GM12801 (cell line): ENCODE measurements around the gene MACROD2.

Experiments used
- TF ChIP-seq, protein P1 (sequence below): IDR thresholded peaks from one replicate; pipeline ENCODE4 v1.5.1; 2011; ENCODE audit warnings: control low read depth; ENCODE audit not compliant: insufficient read length; ENCODE audit errors: extremely low read depth

MACROD2 gene

DNA sequence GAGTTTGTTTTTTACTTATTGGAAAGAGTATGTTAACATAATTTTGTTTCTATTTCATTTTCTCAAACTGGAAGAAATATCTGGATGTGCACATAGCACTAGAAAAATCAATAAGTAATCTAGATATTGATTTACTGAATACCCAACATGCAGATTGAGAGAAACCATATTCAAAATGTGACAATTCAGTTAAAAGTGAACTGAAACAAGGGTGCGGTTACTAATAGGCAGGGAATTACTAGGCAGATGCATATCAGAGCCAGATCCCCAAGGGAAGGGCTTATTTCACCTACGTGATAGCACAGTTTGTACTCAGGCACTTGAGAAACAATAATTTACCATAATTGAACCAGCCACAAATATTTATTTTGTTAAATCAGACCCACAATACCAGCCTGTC lies 835.1 kb downstream of the MACROD2 start:
- TF ChIP-seq, protein P1, sequence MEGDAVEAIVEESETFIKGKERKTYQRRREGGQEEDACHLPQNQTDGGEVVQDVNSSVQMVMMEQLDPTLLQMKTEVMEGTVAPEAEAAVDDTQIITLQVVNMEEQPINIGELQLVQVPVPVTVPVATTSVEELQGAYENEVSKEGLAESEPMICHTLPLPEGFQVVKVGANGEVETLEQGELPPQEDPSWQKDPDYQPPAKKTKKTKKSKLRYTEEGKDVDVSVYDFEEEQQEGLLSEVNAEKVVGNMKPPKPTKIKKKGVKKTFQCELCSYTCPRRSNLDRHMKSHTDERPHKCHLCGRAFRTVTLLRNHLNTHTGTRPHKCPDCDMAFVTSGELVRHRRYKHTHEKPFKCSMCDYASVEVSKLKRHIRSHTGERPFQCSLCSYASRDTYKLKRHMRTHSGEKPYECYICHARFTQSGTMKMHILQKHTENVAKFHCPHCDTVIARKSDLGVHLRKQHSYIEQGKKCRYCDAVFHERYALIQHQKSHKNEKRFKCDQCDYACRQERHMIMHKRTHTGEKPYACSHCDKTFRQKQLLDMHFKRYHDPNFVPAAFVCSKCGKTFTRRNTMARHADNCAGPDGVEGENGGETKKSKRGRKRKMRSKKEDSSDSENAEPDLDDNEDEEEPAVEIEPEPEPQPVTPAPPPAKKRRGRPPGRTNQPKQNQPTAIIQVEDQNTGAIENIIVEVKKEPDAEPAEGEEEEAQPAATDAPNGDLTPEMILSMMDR: no peak

DNA sequence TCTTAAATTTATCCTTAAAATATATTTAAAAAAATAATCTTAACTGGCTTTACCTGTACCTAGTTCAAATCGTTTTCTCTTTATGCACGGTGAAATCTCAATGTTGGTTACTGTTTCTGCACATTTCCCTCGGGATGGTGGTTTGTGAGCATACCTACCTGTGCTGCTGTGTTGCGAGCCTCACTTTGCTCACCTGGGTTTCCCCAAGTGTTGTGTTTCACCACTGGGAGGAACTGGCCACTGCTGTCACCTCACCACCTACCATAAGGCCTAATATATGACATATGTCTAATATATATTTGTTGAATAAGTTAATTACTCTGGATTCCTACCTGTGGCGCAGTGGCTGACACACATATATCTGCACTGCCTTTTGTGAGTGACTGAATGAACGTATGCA lies 835.6 kb downstream of the MACROD2 start:
- TF ChIP-seq, protein P1: no peak

DNA sequence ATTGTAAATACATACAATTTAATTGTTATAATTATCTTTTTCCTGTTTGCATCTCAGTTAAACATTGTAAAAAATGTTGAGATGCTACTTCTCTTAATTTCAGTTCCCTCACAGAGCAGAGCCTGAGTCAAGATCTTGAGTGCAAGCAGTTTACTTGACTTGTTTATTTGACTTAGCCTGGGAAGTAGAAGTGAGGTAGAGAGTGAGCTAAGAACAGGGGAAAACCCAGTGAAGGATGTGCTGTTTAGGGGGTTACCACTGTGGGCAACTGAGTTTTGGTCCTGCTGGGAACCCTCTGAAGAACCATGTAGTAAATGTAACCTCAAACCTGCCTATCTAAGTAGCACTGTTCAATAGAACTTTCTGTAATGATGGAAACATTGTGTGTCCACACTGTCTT lies 837.3 kb downstream of the MACROD2 start:
- TF ChIP-seq, protein P1: no peak

DNA sequence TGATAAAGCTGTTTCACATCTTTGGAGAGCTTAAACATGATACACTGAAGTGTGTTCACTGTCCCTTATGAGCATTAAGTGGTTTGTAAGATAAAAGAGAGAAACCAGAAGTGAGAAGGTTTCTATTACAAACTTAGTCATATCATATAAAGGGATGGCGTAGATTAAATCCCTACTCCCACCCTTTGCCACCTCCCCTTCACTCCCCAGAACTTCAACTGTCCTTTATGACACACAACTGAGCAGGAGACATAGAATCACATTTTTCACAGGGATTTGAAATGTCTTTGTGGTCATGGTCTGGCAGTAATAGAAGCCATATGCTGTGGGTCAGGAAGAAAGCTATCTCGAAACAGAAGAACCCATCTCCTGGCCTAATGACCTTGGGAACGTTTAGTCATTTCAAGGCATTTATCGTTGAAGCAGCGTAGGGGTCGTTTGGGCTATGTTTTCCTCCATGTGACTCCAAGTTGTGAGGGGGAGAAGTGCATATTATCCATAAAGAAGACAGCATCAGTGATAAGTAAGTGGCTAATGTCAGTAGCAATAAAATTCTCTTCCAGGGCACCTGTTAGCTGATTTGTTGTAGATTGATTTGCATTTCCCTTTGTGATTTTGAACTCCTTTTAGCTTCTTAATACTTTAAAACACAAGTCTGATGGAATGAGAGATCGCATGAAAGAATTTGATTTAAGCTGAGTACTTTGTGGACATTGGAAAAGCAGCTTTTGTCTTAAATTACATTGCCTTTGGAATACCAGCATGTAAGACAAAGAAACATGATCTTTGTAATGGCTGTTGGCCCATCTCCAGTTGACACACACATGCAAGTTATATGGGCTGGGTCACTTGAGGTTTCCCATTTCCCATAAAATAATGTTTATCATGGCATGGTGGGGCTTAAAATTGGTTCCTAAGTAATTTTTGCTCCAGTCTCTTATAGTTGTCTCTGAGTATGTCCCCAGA lies 843.6 kb downstream of the MACROD2 start:
- TF ChIP-seq, protein P1: no peak

DNA sequence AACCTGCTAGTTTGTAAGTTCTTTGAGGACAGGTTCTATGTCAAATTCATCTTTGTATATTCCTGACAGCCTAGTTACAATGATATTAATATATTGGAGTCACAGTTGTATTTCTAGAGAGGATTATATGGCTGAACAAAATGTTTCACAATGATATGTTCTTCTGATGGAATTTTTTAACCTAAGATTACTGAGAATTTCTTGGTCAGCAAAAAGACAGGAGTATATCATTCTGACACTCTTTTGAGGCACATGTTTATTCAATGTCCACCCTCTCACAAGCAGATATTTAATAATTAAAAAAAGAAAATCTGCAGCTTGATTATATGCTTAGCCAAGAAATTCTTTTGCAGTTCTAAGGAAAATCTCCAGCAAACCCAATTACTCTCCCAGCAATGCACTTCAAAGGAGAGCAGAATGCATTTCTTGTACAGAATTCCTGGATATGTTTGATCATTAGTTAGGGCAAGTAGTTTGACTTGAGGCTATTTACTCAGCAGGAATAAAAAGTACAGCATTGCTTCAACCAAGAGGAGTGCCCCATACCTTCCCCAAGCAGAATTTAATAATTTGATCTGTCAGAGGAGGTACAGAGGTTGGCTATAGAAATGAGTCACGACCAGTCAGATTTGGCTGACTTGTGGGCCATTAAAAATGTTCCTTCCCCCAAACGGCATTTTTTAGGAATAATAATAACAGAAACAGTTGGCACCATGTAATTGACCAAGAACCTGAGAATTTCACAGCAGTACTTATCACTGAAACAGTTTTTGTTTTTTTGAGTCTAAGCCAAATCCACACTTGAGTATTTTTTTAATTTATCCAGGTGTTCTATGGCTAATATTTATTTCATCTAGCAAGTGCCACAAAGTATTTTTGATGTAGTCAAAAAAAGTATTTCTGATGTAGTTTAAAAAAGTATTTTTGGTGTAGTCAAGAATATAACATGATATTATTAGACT lies 850.2 kb downstream of the MACROD2 start:
- TF ChIP-seq, protein P1: no peak

DNA sequence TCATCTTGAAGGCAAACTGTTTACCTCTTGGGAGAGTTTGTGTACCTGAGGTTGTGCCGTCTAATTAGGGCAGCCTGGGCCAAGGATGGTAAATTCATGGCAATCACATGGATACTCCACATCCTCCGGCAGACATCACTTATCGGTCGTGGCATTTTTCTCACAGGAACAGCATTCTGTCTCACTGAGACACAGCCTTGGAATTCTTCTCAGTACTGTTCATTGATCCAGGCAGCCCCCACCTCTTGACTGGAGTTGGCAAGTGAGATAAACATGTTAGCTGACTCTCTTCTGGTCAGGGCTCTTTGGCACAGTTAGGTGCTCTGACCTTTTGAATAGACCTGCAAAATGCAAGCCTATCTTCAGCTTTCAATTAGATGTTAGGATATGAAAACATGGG lies 853.5 kb downstream of the MACROD2 start:
- TF ChIP-seq, protein P1: no peak

DNA sequence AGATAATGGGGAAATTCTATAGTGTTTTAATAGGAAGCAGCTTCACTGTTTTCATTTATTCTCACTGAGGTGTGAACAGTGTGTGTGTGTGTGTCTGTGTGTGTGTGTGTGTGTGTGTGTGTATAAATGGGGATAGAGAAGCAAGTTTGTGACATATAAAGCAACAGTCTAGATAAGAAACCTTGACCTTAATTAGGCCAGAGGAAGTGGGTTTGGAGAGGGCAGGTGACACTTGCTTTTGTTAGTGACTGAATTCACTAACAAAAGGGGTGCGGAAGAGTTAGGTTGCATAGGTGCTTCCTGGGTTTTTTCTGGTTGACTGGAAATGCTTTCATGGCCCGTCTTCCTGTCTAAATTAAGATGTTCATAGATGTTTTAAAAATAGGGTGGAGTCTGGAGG lies 857.8 kb downstream of the MACROD2 start:
- TF ChIP-seq, protein P1: no peak
